Mesodermal cell (in vitro differentiated cells): Measurements from ENCODE around the gene SEC61B.

Experiments used
- H3K27ac ChIP-seq: 2 replicates; pipeline ENCODE4 v1.7.0; 2013; ENCODE audit warnings: mild to moderate bottlenecking, low read depth, low read length, moderate library complexity; ENCODE audit not compliant: severe bottlenecking
- H3K36me3 ChIP-seq: 2 replicates; pipeline ENCODE4 v1.7.1; 2013; ENCODE audit warnings: mild to moderate bottlenecking, low read length, moderate library complexity; ENCODE audit not compliant: control insufficient read depth, insufficient read depth
- H3K4me1 ChIP-seq: one replicate; pipeline ENCODE4 v1.7.1; 2013; ENCODE audit warnings: mild to moderate bottlenecking, low read length; ENCODE audit not compliant: insufficient read depth, control insufficient read depth, poor library complexity, severe bottlenecking
- H3K4me3 ChIP-seq: 2 replicates; pipeline ENCODE4 v1.7.0; 2013; ENCODE audit warnings: low read length, control low read depth, mild to moderate bottlenecking; ENCODE audit not compliant: insufficient read depth, poor library complexity, severe bottlenecking; ENCODE audit errors: extremely low read depth
- H3K9me3 ChIP-seq: 2 replicates; pipeline ENCODE4 v1.7.1; 2013; ENCODE audit warnings: mild to moderate bottlenecking, low read length, moderate library complexity; ENCODE audit not compliant: control insufficient read depth
- WGBS, 2 experiments: methylation state at CpG; one replicate each; pipeline ENCODE4 v1.1.5; 2013; ENCODE audit warnings: missing lambda C conversion rate in 2 of 2; ENCODE audit not compliant: insufficient coverage in 2 of 2; 5-methylcytosine and 5-hydroxymethylcytosine counted together

Gene SEC61B

GRCh38 chr9:99274016-99274415 lies 51.9 kb downstream of the SEC61B start:
- 88 to 89% methylated on average over 2 to 4 of the region's 5 CpGs for WGBS, 2 experiments
- no peaks in the 10 kb centered on the region for H3K36me3 ChIP-seq
- no peaks in the 10 kb centered on the region for H3K9me3 ChIP-seq
- no peak overlapping the region for H3K4me3 ChIP-seq
- no peaks in the 10 kb centered on the region for H3K4me1 ChIP-seq
- H3K27ac ChIP-seq, result no peak overlapping the region

DNA sequence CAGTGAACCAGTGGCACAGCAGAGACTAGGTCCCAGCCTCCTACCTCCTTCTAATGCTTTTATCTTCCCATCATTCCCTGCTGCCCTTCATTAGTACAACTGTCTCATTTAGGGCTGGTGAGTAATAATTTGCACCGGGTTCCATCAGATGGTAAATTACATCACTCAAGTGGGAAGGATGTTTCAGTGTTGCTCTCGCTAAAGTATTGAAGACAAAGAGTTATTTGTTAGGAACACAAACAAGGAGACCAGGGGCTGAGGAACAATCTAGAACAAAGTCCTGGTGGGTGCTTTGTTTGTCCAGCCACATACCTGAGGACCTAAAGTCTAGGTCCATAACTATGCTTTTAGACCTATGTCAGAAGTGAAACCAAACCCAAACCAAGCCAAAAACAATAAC lies 52.4 kb downstream of the SEC61B start:
- H3K27ac ChIP-seq, result no peak overlapping the region
- H3K4me3 ChIP-seq, result no peak overlapping the region
- H3K4me1 ChIP-seq, result no peaks in the 10 kb centered on the region
- H3K9me3 ChIP-seq, result no peaks in the 10 kb centered on the region
- 100% methylated on average over 1 of the region's 2 CpGs for WGBS, 2 experiments
- no peaks in the 10 kb centered on the region for H3K36me3 ChIP-seq
